Measurements from ENCODE around the gene CLASP1. TPM values are rescaled to one million over a fixed set of nuclear protein-coding genes. Genes with fewer than 3 reads are reported as not detected.

The CLASP1 gene
- total and polyA plus RNA-seq, 2 of the 8 experiments (the other 6 are each of a cell fraction or from before 2014, with no cell fraction given) = 7.3 to 53.9 TPM

DNA sequence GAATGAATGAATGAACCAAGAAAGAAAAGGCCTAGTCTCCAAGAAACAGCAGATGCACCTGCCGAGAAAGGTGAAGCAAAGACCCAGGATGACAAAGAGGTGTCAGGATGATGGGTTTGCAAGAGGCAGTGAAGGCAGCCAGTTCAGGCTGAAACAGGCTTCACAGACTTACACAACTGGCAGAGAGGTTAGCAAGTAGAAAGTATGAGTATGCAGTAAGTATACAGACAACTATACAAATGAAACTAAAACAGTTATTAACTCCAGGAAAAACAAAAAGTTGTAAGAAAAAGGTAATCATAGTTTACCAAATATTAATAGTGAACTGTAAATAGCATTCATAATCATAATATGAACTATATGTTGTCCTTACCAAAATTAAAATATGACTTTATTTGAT lies 138.4 kb downstream of the CLASP1 start:
- Histone ChIP-seq H3K56ac (replicated peaks; ENCODE audit: insufficient read length, low read depth, low read length) (no peak overlapping the region), H3K18ac (ENCODE audit: extremely low read depth, low read length) (no peak overlapping the region), H2BK20ac (ENCODE audit: low read length) (no peak overlapping the region), H2BK15ac (ENCODE audit: low read length) (no peak overlapping the region), H4K91ac (replicated peaks; ENCODE audit: insufficient read length, low read length) (no peak overlapping the region), H3K9me3 (ENCODE audit: insufficient read depth in 2 of 2, low read depth in 1 of 2, low read length in 1 of 2) (no peaks in the 10 kb centered on the region), H3K23ac (ENCODE audit: insufficient read length) (no peak overlapping the region), H4K8ac (ENCODE audit: extremely low read depth, insufficient read depth, low read length) (no peak overlapping the region), H3K4ac (replicated peaks; ENCODE audit: insufficient read length, low read depth, low read length) (no peak overlapping the region), H3K36me3 (ENCODE audit: control insufficient read depth in 2 of 4, insufficient read depth in 4 of 4, low read length in 3 of 4) (peaks cover 0 to 6% (median 1%) of the 10 kb centered on the region in 4 experiments; a peak in 3 of 8 replicates), H2BK5ac (ENCODE audit: low read depth, low read length) (no peak overlapping the region), H2AFZ (ENCODE audit: low read length) (no peak overlapping the region), H4K5ac (ENCODE audit: insufficient read length, low read depth, low read length) (no peak overlapping the region), H2BK120ac (replicated peaks; ENCODE audit: low read depth, low read length) (no peak overlapping the region), H3K79me2 (ENCODE audit: control insufficient read depth in 1 of 2, insufficient read depth in 2 of 2, low read length in 2 of 2) (peaks cover 3 to 13% of the 10 kb centered on the region in 2 experiments; a peak in 2 of 4 replicates), H3K14ac (ENCODE audit: insufficient read length) (no peak overlapping the region), H3K27me3 (replicated peaks in 1 of 4; ENCODE audit: control insufficient read depth in 3 of 4, extremely low read depth in 1 of 4, insufficient read depth in 3 of 4, low read length in 3 of 4) (no peaks in the 10 kb centered on the region), H2BK12ac (ENCODE audit: low read depth, low read length) (no peak overlapping the region), H3K9ac (replicated peaks in 1 of 4; ENCODE audit: extremely low read depth in 1 of 4, low read depth in 3 of 4, low read length in 3 of 4) (no peak overlapping the region), H3K79me1 (ENCODE audit: low read depth, low read length) (peaks cover 3% of the 10 kb centered on the region; the same call in 1 of the 2 replicates), H3K23me2 (ENCODE audit: low read depth, low read length) (no peaks in the 10 kb centered on the region), H3K4me2 (ENCODE audit: insufficient read depth in 1 of 2, low read depth in 2 of 2, low read length in 2 of 2) (no peak overlapping the region), H3K4me1 (replicated peaks in 1 of 4; ENCODE audit: control insufficient read depth in 3 of 4, insufficient read depth in 4 of 4, low read length in 3 of 4) (peaks cover 3 to 7% (median 5%) of the 10 kb centered on the region in 4 experiments; a peak in 5 of 7 replicates), H2AK5ac (ENCODE audit: low read depth, low read length) (no peak overlapping the region), H3K4me3 (ENCODE audit: extremely low read depth in 1 of 4, insufficient read depth in 2 of 4, low read depth in 3 of 4, low read length in 4 of 4) (no peak overlapping the region), H4K20me1 (replicated peaks in 1 of 2; ENCODE audit: control insufficient read depth in 1 of 2, insufficient read depth in 2 of 2, low read length in 2 of 2) (no peaks in the 10 kb centered on the region), H3K27ac (ENCODE audit: low read depth, low read length) (no peak overlapping the region)
- ChIA-PET CTCF (ENCODE audit: partially characterized antibody) (no interaction called here), POLR2A (ENCODE audit: partially characterized antibody) (no interaction called here)
- WGBS, 2 experiments (ENCODE audit: extremely low coverage in 1 of 2, insufficient coverage in 1 of 2, insufficient read length in 1 of 2, insufficient replicate concordance in 2 of 2, low coverage in 1 of 2, low lambda C conversion rate in 2 of 2, missing lambda C conversion rate in 1 of 2) = 95% methylated on average over 1 of the region's 1 CpG; no CpG with 5 or more reads in 1 of the 2 experiments
- FAIRE-seq (no peak), DNase-seq (ENCODE audit: low read depth in 1 of 2, low spot score in 2 of 2) (no peak)
- TF ChIP-seq NANOG (IDR thresholded peaks at IDR 0.05; ENCODE audit: insufficient read depth, low read depth, low read length, poor library complexity, severe bottlenecking) = no peak
- TF ChIP-seq TCF12 (IDR thresholded peaks at IDR 0.05; ENCODE audit: low read depth, low read length) = no peak
- TF ChIP-seq, protein P1, sequence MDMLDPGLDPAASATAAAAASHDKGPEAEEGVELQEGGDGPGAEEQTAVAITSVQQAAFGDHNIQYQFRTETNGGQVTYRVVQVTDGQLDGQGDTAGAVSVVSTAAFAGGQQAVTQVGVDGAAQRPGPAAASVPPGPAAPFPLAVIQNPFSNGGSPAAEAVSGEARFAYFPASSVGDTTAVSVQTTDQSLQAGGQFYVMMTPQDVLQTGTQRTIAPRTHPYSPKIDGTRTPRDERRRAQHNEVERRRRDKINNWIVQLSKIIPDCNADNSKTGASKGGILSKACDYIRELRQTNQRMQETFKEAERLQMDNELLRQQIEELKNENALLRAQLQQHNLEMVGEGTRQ (IDR thresholded peaks at IDR 0.05; ENCODE audit: low read length) = no peak
- TF ChIP-seq GTF2F1 (IDR thresholded peaks at IDR 0.05; ENCODE audit: borderline replicate concordance, low read depth, low read length) = no peak
- no peak for TF ChIP-seq JUN (IDR thresholded peaks at IDR 0.05; ENCODE audit: low read depth, low read length)
- TF ChIP-seq ZNF274 (IDR thresholded peaks at IDR 0.05; ENCODE audit: borderline replicate concordance, extremely low read depth, low read length) = no peak
- no peak for TF ChIP-seq SUZ12 (IDR thresholded peaks at IDR 0.05; ENCODE audit: low read length)

Data from H1 (cell line).